Measurements from ENCODE around the gene SPATS2L.

The SPATS2L gene

DNA sequence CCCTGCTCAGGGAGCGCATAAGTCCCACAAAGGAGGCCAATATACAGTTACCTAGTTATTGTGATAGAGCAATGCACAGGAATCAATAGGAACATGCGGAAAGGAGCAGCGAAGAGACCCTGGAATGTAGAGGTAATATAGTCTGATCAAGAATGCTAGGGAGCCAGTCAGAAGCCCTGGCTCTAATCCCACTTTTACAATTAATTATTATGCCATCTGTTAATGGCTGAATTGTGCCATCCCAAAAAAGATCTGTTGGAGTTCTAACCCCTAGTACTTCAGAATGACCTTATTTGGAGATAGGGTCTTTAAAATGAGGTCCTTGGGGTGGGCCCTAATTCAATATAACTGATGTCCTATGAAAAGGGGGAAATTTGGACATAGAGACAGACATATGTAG is 7.7 kb upstream of the SPATS2L start:
- no peak for FAIRE-seq

DNA sequence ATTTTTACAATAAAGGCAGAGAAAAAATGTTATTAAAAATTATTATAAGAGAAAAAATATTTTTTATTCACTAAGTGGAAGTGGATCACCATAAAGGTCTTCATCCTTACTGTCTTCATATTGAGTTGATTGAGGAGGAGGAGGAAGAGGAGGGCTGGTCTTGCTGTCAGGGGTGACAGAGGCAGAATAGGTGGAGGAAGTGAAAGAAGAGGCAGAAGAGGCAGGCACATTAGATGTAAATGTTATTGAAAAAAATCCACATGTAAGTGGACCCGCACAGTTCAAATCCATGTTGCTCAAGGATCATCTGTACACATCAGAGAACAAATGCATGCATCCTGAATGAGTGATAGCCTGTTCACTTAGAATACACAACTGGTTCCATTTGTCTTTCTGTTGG is 6.4 kb upstream of the SPATS2L start:
- FAIRE-seq, result no peak

DNA sequence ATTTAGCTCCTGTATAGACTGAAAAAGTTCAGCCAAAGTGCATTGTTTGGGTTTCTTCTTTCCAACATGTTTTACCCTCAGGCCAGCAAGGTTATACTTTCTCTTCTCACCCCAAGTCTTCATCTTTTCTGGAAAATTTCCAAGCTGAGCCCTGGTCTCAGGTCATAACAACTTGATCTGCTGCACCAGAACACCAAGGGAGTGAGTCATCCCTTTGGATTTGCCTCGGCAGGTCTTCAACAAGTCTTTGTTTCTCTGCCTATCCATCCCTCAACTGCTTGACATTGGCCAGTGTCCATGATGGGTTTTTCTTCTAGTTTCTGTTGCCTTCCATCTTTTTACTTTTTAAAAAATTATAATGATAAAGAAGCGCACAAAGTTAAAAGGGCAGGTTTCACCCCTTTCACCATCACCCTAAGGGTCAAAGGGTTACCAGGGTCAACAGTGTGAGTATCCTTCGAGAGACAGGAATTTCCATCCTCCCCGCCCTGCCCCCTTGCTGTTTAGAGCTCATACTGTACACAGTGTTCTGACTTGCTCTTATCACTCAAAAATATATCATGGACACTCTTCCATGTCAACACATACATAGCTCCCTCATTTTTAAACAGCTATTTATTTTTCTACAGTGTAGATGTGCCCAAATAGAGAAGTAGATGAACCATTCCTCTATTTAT is 5.7 kb upstream of the SPATS2L start:
- FAIRE-seq, result no peak

DNA sequence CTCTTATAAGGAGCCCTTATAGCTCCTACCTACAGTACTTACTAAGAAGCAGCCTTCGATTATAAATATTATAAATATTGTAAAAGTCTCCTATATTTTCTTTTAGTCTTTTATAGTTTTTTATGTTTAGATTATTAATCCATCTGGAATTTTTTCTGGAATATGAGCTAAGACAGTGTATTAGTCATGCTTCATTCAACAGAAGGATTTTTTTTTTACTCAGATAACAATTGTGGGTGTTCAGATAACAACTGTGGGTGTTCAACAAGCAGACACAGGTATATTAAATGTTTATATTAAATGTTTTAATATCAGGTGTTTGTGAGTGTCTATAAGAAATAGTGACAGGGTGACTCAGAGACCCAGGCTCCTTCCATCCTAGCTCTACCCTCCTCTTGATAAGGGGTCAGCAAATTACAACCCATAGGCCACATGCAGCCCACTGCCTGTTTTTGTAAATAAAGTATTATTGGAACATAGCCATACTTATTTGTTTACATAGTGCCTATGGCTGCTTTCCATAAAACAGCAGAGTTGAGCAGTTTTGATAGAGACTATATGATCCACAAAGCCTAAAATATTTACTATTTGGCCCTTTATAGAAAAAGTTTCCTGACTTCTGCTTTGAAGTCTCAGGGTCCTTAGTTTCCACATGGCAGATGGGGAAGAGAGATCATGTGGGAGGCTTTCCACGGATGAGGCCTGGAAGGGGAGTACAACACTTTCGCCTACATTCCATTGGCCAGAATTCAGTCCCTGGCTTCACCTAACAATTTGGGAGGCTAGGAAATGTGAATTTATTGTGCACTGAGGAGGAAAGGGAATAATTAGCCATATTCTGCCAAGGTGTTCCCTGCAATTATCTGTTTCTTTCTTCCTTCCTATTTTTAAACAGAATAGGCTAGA is 4.3 kb upstream of the SPATS2L start:
- FAIRE-seq, result peak; percentile 30

DNA sequence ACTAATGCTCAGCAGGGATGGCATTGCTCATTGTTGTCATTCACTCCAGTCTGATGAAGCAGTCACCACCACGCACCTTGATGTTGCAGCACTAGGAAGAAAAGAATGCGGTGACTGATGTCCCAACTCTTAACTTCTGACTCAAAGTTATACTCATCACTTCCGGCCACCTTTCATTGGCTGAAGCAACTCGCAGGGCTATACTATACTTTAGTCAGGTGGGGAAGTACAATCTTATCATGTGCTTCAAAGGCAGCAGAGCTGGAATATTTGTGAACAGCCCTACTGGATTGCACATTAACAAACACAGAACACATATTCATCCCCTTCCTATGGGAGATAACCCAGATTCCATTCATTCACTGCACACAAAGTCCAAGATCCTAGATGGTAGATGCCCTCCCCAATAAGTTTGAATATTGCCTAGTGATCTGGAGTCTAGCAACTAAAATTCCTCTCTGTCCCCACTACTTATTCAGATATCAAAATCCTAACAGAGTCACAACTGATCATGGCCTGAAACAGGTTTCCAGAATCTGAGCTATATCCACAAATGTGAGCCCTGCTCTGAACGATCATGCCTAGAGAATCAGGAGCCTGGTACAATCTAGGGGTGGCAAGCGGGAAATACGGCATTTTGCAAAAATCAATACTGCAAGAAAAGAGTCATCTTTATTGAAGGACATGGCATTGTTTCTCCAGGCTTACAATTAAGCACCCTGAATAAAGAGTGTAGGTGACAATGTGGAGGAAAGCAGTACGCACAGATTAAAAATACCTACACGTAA is 3.4 kb upstream of the SPATS2L start:
- no peak for FAIRE-seq

DNA sequence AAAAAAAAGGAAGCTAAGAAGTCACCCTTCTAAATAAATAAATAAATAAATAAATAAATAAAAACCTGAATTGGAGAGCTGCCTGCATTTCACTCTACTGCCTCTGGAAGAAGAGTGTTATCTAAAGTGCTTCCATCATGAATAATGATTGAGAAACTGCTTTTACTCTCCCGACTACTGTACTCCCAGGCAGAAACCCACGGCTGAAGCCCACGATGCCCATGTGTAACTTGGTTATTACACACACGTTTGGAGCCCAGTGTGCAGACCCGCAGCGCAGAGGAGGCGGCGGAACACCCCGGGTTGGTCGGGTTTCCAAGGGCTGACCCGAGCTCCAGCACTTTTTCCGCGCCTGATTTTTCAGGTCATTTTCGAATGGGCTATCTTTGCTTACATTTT is 697 bp upstream of the SPATS2L start:
- FAIRE-seq, result peak; percentile 56

DNA sequence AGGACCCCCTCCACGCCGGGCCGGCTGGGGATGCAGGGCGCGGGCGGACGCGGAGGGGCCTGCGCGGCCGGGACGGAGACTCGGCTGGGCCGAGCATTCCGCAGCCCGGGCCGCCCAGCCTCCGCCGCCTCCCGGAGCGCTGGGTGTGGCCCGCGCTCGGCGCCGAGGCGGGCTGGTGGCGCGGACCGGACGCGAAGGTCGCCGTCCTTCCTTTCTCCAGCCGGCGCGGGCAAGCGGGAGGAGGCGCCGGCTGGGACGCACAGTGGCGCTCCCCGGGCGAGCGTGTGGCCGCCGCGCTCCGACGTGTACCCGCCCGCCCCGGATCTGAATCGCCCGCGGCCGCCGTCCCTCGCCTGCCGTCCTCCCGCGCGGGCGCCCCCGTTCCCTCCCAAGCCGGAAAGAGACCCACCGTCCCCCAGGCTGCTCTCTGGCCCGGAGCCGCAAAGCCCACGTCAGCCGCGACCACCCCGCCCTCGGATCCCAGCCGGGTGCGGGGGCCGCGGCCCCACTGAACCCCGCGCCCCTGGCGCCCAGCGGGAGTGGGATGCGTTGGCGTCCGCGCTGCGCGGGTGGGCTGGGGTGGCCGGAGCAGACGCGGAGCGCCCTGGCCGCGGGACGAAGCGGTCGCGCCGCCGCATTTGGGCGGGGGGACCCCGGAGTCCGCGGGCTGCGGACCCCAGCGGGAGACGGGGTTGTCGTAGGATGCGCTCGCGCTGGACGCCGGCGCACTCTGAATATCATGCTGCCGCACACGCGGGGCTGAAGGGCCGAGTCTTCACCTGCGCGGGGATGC is 634 bp downstream of the SPATS2L start:
- FAIRE-seq, result no peak

DNA sequence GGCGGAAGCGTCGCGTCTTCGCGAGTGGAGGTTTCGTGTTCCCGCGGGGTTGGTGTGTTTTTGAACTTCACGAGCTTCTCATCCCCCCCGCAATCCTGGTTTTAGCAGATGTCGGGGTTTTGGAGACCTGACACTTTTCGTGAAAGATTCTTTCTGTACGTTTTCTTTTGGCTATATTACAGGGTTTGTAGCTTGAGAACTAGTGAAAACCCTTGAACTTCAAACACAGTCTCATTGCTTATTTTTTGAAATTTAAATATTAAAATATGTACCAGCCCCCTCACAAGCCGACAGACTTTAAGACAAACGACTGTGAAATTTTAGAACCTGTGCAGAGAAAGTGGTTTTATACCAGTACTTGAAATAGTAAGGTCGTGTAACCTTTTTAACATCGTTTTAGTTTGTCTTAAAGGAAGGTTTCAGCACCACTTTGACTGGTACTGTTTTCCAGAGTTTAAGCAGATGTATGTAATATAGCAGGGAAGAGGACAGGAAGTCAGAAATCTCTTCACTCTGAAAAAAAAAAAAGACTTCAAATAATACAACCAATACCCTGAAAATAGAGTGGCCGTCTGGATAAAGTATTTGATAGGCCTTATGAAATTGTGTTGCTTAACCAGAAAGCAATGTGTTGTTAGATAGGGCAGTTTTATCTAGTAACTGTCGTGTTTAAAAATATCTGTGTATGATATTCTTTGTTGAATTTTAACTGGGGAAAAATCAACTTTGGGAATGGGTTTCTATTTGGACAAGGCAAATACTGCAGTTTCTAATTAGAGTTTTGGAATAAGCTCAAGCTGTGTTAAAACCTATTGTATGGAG is 1.4 kb downstream of the SPATS2L start:
- no peak for FAIRE-seq

DNA sequence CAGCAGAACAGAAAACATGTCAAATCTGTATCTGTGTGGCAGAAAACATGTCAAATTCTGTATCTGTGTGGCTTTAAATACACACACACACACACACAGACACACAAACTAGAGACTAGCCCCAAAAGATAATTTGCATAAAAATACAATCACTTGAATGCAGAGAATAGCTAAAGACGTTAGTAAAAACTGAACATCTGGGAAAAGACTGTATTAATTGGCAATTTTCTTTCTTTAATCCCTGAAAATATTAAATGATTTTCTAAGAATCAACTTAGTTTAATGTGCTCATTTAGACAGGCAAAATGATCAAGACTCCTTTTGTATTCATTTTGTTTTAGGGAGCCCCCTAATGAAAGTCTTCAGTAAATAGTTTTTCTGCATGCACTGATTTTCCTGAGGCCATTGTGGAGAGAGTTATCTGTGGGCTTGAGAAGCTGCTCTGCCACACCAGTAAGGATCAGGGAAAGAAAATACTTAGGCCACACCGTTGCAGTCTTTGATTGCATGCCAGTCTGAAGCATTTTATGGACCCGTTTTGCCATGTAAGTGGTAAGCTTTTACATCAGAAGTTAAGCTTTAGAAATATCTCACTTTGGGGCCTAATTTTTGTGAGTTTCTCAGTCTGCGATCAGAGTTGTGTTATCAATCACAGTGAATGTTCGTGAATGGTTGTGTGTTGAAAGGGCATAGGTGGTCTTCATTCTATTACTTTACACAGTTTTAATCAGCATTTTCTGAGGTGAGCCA is 2.2 kb downstream of the SPATS2L start:
- FAIRE-seq, result peak; percentile 17

DNA sequence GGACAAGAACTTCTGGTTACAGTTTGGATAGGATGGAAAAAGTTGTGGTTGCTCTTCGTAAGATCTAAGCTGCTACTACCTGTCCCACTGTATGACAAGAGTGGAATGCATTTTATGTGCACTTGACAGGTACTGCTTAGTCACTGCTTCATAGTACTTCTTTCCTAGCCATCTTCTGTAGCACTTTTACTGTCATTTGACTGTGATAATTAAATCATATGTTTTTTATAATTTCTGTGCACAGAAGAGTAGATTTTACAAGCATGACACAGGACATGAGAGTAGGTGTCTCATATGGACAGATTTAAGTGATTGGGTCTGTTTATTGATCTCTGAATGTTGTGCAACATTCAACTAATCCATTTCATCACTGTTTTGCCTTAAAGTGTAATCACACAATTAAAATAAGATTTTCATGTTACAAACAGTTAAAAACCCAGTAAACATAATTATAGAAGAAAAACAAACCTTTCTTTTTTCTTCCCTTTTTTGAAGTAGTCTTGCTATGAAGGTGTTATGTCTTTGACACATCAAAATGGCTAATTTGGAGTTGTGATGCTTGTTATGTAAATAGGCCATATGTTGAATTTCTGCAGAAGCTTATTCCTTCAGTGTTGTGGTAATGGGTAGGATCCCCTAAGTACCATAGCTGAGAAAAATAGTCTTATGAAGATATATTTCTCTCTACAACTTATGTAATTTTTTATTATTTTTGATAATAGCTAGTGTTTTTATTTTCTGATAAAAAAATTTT is 3.0 kb downstream of the SPATS2L start:
- FAIRE-seq, result no peak

DNA sequence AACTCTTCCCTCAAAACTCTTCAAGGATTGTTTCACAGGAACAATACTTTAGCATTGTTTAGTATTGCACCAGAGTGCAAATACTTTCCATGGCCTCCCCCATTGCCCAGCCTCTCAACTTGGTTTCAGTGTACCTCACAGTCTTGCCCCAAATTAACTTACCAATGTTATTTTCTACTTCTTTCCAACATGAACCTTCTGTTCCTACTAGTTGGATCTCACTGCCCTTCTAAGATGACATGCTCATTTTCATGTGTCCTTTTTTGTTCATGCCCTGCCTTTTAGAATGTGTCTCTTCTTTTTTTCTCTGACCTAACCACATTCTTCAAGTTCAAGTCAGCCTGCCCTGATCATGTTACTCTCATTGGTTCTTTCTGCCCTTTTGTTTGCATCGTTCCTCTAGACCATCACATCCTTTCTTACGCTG is 4.1 kb downstream of the SPATS2L start:
- no peak for FAIRE-seq

DNA sequence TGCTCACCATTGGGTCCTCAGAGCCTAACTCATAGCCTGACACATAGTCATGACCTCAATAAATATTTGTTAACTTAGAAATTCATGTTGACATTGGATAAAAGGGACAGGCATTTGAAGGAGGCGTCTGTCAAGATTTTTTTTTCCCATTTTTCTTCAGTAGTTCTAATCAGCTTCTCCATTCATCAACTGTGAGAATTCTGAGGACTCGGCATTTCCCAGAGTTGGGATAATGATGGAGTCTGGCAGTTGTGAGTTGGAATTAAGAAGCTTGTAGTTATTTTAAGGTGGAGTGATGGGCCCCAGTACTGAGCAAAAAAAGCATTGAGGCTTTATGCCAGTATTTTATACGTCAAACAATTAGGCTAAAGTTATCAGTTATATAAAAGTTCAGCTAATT is 4.6 kb downstream of the SPATS2L start:
- no peak for FAIRE-seq

DNA sequence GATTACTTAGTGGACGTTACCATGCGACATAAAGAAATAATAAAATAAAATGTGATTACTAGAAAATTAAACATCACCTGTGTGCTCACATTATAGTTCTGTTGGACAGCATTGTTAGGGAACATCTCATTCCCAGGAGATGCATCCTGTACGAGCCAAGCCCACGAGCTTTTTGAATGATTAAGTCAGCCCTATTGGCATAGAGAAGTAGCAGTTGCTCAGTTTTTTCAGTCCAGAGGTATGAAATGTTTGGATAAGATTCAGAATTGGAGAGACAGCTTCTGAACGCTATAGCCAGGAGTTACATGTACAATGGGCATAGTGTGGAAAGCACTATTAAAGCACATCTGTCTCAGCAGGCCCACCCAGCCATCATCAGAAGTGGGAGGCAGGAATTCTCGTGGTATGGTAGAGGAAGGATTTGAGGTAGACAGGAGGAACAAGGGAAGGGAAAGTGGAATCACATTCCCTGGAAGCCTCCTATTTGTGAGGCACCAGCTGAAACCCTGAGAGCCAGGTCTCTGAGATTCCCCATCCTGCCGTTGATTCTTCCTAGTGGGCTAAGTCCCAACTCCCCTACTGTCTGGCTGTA is 8.6 kb downstream of the SPATS2L start:
- FAIRE-seq, result no peak

DNA sequence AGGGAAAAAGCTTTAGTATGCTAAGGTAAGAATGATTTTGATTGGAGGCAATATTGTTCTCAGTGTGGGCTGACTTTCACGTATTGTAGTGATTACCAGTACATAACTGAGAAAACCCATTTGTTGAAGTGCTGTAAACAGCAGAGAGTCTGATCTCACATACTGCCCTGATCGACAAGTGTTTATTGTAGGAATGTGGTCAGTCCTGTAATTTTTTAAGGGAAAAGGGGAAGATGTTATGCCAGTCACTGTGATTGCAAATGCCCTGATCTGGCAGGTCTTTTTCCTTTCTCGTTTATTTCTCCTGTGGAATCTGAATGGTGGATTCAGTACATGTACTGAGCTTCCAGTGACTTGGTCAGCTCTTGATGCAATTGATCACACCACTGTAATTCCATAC is 11.5 kb downstream of the SPATS2L start:
- FAIRE-seq, result no peak

DNA sequence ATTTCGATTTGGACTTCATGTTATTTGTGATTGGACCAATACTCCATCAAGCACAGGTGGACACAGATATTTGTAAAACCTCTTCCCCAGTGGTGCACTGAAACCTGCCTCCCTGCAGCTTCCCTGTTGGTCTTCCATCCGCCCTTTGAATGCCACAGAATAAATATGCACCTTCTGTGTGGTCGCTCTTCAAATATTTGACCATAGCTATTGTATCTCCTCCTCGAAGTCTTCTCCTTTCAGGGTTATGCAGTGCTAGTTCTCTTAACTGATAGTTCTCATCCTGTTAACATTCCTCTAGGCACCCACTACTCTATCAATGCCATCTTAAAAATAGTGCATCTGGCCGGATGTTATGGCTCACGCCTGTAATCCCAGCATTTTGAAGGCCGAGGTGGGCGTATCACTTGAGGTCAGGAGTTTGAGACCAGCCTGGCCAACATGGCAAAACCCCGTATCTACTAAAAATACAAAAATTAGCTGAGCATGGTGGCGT is 12.5 kb downstream of the SPATS2L start:
- no peak for FAIRE-seq

DNA sequence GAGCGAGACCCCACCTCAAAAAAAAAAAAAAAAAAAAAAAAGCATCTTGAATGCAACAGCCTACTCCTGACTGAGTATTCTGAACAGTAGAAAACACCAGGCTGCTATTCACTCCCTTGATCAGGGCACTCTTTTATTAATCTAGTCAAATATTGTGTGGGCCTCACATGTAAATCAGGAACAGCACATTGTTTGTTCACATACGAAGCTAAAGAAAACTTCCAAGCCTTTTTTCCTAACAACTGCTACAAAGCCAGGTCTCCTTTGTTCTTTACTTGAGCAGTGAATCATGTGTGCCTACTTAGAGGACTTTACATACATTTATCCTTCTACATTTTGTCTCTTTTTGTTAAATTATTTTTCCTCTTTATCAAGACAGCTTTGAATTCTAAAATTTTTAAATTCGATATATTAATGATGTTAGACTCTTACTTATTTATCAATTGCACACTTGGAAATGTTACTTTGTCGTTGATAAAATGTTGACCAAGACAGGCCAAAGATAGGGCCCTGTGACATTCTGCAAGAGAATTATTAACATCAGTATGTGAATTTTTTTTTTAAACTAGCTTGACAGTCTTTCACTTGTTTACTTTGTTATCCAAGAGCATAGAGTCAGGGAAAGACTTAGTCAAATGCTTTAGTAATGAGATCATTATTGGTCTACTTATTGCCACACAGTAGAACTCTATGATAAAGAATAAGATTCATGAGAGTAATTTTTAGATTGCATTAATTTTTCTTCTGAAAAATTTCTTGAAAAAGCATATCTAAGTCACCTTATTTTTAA is 13.2 kb downstream of the SPATS2L start:
- FAIRE-seq, result peak; percentile 84

DNA sequence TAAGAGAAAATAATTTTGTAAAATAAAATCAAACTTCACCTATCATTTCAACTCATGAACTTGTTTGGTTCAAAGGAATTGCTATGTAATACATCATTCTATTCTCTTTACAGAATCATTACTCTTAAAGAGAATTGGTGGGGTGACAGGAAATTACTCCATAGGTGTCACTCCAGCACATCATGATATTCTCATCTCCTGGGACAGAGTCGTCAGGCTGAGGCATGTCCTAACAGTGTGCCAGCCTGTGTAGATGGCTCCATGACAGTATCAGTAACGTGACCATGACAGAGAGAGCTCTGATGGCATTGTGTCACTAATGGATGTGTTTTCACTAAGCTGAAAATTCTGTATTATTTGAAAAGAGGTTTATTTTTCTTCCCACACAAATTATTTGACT is 13.9 kb downstream of the SPATS2L start:
- no peak for FAIRE-seq

DNA sequence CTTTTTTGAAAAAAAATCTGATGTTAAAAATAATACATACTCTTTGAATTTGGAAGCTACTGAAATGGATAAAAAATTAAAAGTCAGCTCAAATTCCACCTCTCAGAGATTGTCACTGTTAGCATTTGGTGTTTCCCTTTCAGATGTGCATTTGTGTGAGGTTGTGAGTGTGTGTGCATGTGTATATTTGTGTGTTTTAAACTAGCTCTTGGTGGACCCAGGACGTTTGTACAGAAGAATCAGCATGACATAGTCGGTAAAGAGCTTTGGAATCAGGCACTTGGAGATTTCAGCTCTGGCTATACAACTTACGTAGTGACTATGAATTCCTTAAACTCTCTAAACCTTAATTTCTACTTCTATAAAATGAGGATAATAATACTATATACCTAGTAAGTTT is 14.5 kb downstream of the SPATS2L start:
- no peak for FAIRE-seq
